ENCODE results near the gene TAF13. TPM values are rescaled to one million over a fixed set of nuclear protein-coding genes. Genes with fewer than 3 reads are reported as not detected.

The TAF13 gene
- total RNA-seq, 1 donor = 84.7 TPM

DNA sequence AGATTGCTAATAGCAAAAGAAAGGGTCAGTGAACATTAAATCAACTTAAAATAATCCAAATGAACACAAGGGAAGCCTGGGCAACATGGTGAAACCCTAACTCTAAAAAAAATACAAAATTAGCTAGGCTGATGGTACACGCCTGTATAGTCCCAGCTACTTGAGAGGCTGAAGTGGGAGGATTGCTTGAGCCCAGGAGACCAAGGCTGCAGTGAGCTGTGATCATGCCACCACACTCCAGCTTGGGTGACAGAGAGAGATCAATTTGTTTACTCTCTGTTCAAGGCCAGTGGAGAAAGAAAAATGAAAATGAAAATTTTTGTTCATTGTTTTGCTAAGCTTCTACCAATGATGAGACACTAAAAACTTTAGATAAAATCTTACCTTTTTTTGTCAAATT lies 58.7 kb downstream of the TAF13 start:
- H3K4me2 ChIP-seq (ENCODE audit: insufficient read depth, low read length) = no peak overlapping the region
- DNase-seq (ENCODE audit: insufficient read length, low spot score, missing footprints) = no peak
- no peaks in the 10 kb centered on the region for H4K20me1 ChIP-seq (ENCODE audit: insufficient read depth, low read length)
- no peaks in the 10 kb centered on the region for H3K79me2 ChIP-seq (ENCODE audit: insufficient read depth, low read length)
- H3K9me3 ChIP-seq (ENCODE audit: low read depth, low read length) = no peaks in the 10 kb centered on the region
- H3K36me3 ChIP-seq (ENCODE audit: insufficient read depth, low read length) = peaks cover 6% of the 10 kb centered on the region
- no peak overlapping the region for H2AFZ ChIP-seq (ENCODE audit: low read length)
- TF ChIP-seq, protein P1, sequence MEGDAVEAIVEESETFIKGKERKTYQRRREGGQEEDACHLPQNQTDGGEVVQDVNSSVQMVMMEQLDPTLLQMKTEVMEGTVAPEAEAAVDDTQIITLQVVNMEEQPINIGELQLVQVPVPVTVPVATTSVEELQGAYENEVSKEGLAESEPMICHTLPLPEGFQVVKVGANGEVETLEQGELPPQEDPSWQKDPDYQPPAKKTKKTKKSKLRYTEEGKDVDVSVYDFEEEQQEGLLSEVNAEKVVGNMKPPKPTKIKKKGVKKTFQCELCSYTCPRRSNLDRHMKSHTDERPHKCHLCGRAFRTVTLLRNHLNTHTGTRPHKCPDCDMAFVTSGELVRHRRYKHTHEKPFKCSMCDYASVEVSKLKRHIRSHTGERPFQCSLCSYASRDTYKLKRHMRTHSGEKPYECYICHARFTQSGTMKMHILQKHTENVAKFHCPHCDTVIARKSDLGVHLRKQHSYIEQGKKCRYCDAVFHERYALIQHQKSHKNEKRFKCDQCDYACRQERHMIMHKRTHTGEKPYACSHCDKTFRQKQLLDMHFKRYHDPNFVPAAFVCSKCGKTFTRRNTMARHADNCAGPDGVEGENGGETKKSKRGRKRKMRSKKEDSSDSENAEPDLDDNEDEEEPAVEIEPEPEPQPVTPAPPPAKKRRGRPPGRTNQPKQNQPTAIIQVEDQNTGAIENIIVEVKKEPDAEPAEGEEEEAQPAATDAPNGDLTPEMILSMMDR (IDR thresholded peaks at IDR 0.05; ENCODE audit: extremely low read depth, low read depth, low read length) = no peak
- no peaks in the 10 kb centered on the region for H3K4me1 ChIP-seq (ENCODE audit: insufficient read depth, low read length)
- H3K4me3 ChIP-seq (ENCODE audit: insufficient read depth, low read length) = no peak overlapping the region
- no peak overlapping the region for H3K27ac ChIP-seq (ENCODE audit: low read depth, low read length)
- no peaks in the 10 kb centered on the region for H3K27me3 ChIP-seq (ENCODE audit: insufficient read depth, low read length)

Small RNA genes lying within 50 kb of the gene (small RNA-seq; reads per million reads assigned to genes)
- gene AL356488.2 = not detected
- not detected for gene BX679664.1

Other genes starting within 250 kb of the TAF13 start
- not detected in 2 replicates for gene AKNAD1, start 218.9 kb downstream of the TAF13 start, total RNA-seq
- gene GPSM2, start 199.0 kb downstream of the TAF13 start, total RNA-seq = 21.4 and 21.8 TPM in 2 replicates
- 30.1 and 32.6 TPM in 2 replicates for gene CLCC1, start 112.5 kb downstream of the TAF13 start, total RNA-seq
- gene WDR47, start 33.9 kb downstream of the TAF13 start, total RNA-seq = 19.7 and 20.6 TPM in 2 replicates
- gene TMEM167B, start 14.8 kb upstream of the TAF13 start, total RNA-seq = 24.6 and 30.1 TPM in 2 replicates
- 0.36 and 0.59 TPM in 2 replicates for gene ELAPOR1, start 38.1 kb upstream of the TAF13 start, total RNA-seq
- gene SARS1, start 137.9 kb upstream of the TAF13 start, total RNA-seq = 361 and 392 TPM in 2 replicates
- 1.4 and 1.5 TPM in 2 replicates for gene CELSR2, start 173.5 kb upstream of the TAF13 start, total RNA-seq
- 5.4 and 5.9 TPM in 2 replicates for gene PSRC1, start 207.1 kb upstream of the TAF13 start, total RNA-seq
- not detected in 2 replicates for gene MYBPHL, start 231.0 kb upstream of the TAF13 start, total RNA-seq

All from osteoblast (primary cell).